ENCODE results near the gene KDM2A. TPM values are rescaled to one million over a fixed set of nuclear protein-coding genes. Genes with fewer than 3 reads are reported as not detected.

The KDM2A gene
- total RNA-seq, 1 donor, result 51.4 TPM

- no peak for DNase-seq (ENCODE audit: low read depth)
- no peak for TF ChIP-seq CTCF (IDR thresholded peaks at IDR 0.05; ENCODE audit: insufficient read depth, low read length)
- no peak overlapping the region for H3K4me3 ChIP-seq (ENCODE audit: low read depth, low read length)
Observed at GRCh38 chr11:67099831-67100324, 19.2 kb upstream of the KDM2A start.

- TF ChIP-seq CTCF (IDR thresholded peaks at IDR 0.05; ENCODE audit: insufficient read depth, low read length), result no peak
- no peak for DNase-seq (ENCODE audit: low read depth)
Observed at GRCh38 chr11:67102664-67103063, 16.4 kb upstream of the KDM2A start.

GRCh38 chr11:67105964-67106363, 13.1 kb upstream of the KDM2A start:
- no peak for DNase-seq (ENCODE audit: low read depth)
- TF ChIP-seq CTCF (IDR thresholded peaks at IDR 0.05; ENCODE audit: insufficient read depth, low read length), result no peak
- no peak overlapping the region for H3K4me3 ChIP-seq (ENCODE audit: low read depth, low read length)

More at GRCh38 chr11:67102664-67103063, 16.4 kb upstream of the KDM2A start:
- H3K4me3 ChIP-seq (ENCODE audit: low read depth, low read length), result no peak overlapping the region

- DNase-seq (ENCODE audit: low read depth), result peak; percentile 74
- no peak for TF ChIP-seq CTCF (IDR thresholded peaks at IDR 0.05; ENCODE audit: insufficient read depth, low read length)
- H3K4me3 ChIP-seq (ENCODE audit: low read depth, low read length), result no peak overlapping the region
Observed at GRCh38 chr11:67111261-67111660, 7.8 kb upstream of the KDM2A start.

- H3K4me3 ChIP-seq (ENCODE audit: low read depth, low read length), result no peak overlapping the region
- DNase-seq (ENCODE audit: low read depth), result no peak
- no peak for TF ChIP-seq CTCF (IDR thresholded peaks at IDR 0.05; ENCODE audit: insufficient read depth, low read length)
Observed at GRCh38 chr11:67113231-67113721, 5.8 kb upstream of the KDM2A start.

GRCh38 chr11:67114275-67114896, 4.7 kb upstream of the KDM2A start:
- TF ChIP-seq CTCF (IDR thresholded peaks at IDR 0.05; ENCODE audit: insufficient read depth, low read length), result no peak
- no peak for DNase-seq (ENCODE audit: low read depth)
- H3K4me3 ChIP-seq (ENCODE audit: low read depth, low read length), result no peak overlapping the region

- DNase-seq (ENCODE audit: low read depth), result no peak
- TF ChIP-seq CTCF (IDR thresholded peaks at IDR 0.05; ENCODE audit: insufficient read depth, low read length), result no peak
- no peak overlapping the region for H3K4me3 ChIP-seq (ENCODE audit: low read depth, low read length)
Observed at GRCh38 chr11:67116758-67117105, 2.3 kb upstream of the KDM2A start.
